ENCODE data around the gene FYN.
"Not testable (repeated sequence)": the region's sequence is repeated elsewhere in the genome, so short reads cannot be mapped to it uniquely, and the experiment has no call there.

FYN gene

DNA sequence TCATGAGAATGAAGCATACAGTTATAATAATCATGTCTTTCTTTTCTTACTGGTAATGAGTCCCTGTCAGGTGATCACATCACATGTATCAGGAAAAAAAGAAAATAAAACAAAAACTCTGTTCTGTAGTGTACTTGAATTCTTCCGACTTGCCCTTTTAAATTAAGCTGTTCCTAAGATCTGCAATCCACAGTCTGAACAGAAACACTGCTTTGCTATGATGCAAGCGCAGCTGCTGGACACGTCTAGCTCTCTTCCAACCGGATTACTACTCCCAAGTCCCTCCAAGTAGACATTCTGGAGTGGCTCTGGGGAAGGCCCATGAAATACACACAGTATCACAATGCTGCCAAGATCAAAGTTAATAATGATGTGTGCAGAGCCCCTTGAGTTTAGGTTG is 83.7 kb downstream of the FYN start:
- no peak for DNase-seq (ENCODE audit: low read depth)

DNA sequence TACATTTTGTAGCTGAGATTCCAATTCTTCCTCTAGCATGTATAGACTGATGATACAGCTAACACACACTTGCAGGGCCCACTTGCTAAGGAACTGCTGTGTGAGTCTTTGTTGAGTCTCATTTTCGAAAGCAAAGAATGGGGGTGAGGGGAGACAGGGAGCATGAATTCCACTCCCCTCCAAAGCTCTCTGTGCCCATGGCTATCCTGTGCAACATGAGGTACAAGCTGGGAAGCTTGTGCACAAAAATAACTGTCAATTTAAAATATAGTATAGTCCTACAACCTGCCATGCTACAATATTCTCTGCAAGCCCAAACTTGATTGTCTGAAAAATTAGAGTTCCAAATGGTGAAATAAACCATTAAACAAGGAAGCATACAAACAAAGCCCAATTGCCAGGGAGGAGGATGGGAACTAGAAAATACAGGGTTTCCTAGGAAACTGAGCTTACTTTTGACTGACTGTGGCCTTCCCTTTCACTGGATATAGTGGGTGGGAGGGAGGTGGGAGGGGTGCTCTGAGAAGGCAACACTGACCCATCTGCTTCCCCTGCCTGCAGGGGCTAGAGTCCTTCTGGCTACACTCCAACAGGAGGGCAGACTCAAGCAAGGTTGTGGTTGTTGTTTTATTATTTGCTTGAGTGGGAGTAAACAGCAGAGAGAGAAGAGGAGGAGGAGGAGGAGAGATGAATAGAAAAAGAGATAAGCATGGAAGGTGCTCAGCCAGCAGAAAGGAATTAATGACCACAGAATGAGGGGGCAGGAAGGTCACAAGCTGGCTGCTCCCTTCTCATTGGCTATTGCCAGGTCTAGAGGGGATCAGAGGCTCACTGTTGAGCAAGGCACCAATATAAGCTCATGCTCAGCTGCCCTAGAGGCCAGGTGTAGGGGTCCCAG is 84.6 kb downstream of the FYN start:
- no peak for DNase-seq (ENCODE audit: low read depth)

DNA sequence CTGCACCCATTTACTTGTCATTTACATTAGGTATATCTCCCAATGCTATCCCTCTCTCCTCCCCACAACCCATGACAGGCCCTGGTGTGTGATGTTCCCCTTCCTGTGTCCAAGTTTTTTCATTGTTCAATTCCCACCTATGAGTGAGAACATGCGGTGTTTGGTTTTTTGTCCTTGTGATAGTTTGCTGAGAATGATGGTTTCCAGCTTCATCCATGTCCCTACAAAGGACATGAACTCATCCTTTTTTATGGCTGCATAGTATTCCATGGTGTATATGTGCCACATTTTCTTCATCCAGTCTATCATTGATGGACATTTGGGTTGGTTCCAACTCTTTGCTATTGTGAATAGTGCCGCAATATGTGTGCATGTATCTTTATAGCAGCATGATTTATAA is 87.1 kb downstream of the FYN start:
- not testable (repeated sequence) for DNase-seq (ENCODE audit: low read depth)

DNA sequence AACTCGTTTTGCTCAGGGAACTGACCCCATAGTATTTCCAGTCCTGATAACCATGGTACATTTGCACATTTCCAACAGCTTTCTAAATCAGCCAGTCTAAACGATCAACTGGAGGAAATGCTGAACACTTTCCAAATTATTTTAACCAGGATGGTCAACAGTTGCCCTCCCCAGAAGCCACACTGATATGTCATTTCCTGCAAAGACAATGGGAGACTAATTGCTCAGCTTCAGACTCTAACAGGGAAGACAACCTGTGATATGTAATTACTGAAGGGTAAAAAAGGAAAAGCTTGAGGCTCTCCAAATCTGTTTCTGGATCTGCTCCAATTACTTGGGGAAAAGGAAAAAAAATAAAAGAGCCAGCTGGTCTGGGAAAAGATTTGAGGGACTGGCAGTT is 88.8 kb downstream of the FYN start:
- no peak for DNase-seq (ENCODE audit: low read depth)

DNA sequence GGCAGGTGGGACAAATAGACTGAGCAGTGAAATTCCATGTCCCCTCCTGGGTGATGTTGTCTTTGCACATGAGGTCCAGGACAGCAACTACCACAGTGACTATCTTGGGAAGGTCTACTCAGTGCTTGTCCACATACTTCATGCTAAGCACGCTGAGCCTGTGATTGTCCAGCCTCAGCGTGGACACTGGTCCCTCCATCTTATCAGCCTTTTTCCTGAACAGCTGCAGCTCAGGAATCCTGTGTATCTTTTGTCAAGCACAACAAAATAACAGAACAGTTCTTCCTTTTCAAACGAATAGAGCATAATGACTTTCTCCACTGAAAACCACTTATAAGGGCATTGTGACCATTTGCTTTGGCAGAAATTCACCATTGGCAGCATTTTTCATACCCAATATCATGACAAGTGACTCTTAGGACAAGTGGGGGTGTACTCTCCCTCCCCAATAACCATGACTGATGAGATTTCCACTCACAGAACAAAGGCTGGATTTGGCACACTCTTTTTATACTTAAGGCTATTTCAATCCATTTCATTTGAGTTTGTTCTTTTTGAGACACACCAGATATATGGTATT is 90.3 kb downstream of the FYN start:
- no peak for DNase-seq (ENCODE audit: low read depth)

DNA sequence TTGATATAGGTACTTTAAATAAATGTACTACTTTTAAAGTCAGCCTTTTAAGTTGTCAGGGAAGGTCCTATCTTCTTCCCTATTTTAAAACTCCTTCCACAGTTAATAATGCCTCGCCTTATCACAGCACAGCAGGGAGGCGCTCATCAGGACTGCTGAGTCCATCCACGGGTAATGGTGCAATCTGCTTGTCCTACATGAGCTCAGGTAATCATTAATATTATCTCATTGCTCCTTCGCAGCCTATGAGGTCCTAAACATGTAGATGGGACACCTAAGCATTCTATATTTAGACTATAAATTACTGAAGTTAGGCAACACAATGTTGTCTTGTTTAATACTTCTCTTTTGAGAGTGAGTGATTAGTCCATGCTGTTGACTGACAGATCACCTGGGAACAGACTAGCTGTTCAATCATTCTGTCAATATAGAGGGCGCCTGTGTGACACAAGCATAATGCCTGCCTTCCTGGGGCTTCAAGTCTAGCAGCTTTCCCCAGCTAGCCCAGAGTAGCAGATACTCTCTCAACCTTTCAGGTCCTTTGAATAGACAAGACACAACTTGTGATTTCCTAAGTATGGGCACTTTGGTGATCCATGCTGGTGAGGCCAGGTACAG is 91.0 kb downstream of the FYN start:
- DNase-seq (ENCODE audit: low read depth): no peak

DNA sequence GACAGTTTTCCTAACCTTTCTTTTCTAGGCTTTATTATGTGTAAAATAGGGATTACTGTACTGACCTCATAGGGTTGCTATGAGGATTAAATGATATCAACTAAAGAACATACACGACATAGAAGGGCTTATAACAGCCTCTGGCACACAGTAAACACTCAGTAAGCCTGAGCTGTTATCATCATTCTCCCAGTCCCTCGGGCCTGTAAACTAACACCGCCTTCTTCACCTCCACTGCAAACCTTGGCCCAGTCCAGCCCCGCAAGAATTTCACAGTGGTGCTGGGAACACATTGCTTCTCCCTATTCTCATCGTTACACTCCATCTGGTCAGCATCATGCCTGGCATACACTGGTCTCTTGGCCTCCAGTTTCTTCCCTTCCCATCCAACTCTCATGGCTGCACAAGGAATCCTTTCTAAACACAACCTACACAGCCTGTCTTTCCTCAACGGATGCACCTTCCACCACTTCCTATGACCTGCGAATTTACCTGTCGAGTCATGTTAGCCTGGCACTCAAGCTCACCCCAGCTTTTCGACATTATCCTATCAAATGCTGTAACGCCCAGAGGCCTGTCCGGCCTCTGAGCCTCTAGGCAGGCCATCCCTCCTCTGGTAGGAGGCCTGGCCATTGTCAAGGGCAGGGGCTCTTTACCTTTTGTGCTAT is 92.1 kb downstream of the FYN start:
- no peak for DNase-seq (ENCODE audit: low read depth)

DNA sequence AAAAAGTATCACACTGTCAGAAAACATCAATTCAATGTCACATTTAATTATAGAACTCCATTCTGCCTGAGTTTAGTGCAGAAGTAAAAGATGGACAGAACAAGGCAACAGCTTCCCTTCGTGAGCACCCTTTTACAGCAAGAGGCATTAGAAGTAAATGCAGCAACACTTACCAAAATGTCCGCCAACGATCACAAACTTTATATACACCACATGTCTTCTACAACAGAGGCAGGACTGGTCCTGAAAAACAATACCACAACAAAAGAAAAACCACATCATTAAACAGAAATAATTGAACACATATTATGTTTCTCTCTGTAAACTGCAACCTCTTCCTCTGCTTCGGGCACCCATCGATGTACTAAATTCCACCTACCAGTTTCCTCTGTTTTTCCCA is 92.9 kb downstream of the FYN start:
- DNase-seq (ENCODE audit: low read depth): no peak

DNA sequence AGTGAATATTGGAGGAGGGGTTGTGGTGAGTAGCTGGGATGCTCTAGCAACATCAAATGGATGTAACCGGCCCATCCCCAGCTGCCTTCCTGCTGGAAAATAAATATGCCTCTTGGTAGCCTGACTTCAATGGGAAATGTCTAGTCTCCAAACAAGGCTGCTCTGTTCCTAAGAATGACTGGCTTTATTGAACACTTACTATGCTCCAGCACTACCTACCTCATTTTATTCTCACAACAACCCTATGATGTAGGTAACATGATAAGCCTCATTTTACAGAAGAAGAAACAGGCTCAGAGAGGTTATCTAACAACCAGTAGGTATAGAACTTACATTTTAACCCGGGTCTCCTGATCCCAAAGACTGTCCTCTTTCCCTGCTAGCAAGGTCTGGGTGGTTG is 93.6 kb downstream of the FYN start:
- no peak for DNase-seq (ENCODE audit: low read depth)

DNA sequence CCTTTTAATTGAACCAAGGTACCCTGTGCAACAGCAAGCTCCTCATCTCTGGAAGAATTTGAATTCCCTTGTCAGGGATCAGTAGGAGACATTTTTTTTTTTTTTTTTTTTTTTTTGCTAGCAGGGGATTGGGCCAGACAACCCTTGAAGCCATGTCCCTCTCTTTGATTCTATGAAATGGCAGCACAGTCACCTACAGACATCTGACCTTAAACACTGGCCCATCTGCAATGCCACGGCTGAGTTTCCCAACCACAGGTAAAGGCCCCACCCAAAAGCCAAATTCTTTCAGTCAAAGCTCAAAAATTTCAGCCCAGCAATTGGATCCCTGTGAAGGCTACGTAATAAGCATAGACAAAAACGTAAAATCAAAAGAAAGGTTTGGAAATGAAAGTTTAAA is 94.2 kb downstream of the FYN start:
- no peak for DNase-seq (ENCODE audit: low read depth)

DNA sequence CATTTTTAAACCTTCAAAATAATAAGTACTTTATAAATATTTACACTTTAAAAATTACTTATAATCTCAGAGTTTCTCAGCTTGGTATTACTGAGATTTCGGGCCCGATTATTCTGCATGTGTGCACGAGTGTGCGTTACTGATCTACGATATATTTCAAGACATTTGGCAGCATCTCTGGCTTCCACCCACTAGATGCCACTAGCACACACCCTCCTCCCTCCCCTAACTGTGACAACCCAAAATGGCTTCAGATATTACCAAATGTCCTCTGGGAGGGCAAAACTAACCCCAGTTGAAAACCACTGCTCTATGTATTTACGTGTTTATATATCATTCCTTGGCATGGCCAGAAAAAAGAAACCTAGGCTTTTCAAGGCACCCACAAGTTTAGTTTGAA is 95.9 kb downstream of the FYN start:
- DNase-seq (ENCODE audit: low read depth): no peak

DNA sequence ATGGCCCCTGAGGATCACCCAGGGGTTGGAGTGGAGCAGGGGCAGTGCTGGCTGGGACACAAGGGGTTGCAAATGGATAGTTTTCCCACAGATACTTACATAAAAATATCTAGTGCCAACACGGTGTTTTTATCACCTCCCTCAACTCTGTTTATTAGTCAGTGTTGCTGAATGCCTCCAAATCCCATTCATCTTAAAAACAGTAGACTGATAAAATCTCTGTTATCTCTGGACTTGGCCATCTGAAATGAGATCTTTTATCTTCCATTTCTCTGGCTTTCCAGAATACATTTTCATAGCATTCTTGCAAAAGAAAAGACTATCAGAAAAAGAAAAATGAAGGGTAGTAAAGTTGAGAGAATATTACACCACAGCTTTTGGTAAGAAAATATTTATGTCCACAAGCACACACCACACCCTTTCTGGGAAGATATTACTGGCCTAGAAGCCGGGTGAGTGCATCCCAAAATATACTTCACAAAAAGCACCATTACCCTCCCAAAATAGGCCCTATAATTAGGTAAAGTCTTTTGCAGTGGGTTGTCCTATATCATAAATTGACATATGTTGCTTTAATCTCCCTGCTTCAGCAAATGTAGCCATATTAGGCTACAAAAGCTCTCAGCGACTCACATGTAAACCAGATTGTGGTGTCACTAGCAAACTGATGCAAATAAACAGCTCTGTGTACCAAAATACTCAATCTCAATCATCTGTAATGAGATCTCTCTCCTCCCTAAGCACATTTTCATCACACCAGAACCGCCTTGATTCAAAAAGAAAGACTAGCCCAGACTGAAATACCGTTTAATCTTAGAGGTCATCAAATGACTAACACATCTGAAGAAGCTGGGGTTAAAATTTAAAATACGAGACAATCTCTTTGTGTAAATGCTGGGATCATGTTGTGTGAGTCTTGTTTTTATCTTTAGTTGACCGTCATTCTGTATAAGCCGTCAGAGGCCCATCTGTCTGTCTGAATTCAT is 96.7 kb downstream of the FYN start:
- DNase-seq (ENCODE audit: low read depth): no peak

DNA sequence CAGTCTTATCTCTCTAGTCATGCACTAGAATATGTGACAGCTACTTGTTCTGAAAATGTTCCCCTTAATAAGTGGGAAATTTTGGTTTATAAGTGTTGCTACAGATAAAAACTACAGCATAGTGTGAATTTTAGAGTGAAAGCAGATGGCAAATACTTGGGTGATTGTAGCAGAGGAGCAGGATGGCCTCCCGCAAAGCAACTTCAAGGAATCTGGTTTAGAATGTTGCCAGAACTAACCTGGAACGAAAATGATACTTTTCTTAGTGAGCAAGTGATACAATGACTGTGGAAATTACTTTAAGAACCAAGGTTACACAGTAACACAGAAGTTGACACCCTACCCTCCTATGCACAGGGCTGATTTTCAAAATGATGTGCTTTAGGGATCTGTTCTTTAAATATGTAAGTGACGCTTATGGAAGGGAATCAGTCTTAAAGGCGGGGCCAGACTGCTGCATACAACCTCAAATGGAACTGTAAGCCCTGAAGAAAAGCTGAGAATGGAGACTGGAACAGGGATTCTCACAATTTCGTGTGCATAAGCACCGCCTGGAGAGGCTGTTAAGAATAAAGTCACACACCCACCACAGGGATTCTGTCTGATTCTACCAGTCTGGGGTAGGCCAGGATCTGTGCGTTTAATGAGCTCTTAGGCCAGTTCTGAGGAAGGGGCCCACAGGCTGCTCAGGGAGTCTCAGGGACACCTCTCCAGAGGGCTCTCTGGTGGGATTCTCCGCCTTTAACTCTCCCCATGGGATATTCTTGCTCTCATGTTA is 97.9 kb downstream of the FYN start:
- no peak for DNase-seq (ENCODE audit: low read depth)

DNA sequence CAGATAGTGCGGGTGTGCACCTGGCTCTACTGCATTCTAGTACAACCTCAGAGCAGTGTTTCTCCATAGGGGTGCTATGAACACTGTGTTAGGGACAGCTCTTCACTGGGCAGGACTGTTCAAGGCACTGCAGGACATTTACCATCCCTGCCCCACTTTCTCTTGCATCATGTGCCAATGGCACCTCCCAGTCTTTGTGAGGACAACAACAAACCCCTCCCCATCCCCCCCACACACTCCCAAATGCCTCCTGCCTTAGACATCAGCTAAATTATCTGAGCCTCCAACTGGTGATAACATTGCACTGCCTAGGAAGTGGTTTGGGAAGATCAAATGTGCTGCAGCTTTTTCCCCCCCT is 98.9 kb downstream of the FYN start:
- DNase-seq (ENCODE audit: low read depth): no peak

DNA sequence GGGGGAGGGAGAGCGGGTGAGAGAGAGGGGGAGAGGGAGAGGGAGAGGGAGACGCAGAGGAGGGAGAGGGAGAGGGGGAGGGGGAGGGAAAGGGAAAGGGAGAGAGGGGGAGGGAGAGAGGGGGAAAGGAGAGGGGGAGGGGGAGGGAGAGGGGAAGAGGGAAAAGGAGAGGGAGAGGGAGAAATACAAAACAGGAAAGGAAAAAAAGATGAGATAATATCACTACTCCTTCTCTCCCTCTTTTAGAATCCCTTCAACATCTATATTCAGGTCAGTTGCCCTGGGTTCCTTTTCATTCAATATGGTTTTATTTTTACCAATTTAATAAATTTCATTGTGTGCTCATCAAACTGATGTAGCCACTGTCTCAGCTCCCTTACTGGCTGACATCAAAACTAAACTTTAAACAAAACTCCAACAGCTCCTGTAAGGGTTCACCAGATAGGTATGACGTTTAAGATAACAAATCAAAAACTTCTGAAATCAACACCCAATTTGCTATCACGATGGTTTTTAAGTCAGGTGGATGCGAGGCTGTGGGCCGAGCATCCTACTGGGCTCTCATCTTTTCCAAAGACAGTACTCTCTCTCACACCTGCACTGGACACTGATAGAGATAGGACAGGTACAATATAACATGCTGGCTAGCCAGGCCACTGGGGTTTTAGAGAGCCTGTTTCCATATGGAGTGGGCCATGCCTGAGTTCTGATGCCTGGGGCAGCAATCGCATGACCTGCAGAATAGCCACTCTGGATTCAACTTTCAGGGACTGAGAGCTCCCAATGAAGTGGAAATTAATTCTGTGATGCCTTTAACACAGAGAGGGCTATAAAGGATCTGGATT is 99.5 kb downstream of the FYN start:
- no peak for DNase-seq (ENCODE audit: low read depth)

DNA sequence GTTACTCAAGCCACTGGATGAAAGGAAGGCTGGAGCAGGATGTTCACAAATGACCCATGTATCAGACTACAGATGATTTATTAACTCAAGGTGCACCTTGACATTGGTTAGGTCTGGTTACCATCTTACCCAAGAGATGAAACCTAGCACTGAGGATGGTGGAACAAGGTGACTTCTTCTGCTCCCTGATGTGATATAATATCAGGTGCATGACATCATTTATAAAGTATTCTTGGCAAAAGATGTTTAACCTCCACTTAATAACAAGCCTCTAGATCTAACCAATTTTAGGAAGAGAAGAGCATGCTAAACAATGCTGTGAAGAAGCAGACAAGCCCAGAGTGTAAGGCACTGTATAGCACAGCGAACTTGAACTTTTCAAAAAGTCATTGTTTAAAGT is 100.9 kb downstream of the FYN start:
- no peak for DNase-seq (ENCODE audit: low read depth)

DNA sequence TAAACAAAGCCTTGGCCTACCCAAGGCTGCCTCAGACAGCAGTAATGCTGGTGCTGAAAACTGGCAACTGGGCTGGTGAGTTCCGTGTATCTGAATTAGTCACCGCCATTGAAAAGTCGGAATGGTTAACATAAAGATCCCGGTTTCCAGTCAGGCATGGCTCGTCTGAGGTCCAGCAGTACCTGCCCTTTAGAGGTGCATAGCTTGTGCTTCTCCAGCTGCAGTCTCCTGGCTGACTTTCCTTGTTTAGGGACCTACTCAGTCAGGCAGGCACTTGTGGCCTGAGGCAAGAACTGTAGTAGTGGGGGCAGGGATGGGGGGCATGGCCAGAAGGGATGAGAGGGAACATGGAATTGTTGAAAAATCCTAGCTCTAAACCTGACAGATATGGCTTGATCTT is 101.6 kb downstream of the FYN start:
- no peak for DNase-seq (ENCODE audit: low read depth)

DNA sequence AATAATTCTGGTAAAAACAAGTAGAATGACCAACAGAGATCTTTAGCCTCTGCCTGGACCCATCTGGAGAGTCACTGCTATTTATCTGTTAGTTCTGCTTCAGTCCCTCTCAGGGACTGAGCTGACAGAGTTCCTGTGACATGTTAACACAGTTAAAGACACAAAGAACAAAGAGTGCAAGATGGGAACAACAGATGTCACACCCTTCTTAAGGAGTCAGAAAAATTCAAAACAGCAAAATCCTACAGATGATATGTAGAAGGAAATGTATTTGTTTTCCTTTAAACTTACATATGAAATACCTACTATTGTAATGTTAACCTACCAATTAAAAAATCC is 102.2 kb downstream of the FYN start:
- DNase-seq (ENCODE audit: low read depth): no peak

DNA sequence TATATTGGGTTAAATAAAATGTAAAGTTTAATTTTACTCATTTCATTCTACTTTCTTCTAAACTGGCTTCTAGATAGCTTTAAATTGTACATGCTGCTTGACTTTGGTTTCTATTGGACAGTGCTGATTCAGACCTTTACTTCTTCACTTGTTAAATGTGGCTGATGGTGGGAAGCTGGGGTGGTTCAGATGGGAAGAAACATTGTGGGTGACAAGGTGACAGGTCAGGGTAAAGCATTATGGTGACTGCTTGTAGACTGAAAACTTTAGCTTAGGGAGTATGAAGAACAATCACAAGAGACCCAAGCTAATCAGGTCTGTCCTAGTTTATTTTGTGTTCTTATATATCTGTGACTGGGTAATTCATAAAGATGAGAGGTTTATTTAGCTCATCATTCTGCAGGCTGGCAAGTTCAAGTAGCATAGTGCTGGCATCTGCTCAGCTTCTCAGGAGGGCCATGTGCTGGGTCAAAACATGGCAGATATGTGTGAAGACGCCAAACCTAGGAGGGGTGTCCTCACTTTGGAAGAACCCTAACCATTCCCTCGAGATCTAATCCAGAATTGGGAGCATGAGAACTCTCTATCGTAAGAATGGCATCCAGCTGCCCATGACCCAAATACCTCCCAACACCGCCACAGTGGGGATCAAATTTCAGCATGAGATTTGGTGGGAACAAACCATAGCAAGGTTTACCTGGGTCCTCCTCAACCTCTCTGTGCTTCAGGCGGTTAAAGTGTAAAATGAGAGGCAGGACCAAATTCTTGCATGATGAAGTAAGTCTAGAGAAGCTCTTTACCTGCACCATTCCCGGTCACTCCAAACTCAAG is 102.8 kb downstream of the FYN start:
- no peak for DNase-seq (ENCODE audit: low read depth)
